Measurements from ENCODE around the gene YTHDF1.

The YTHDF1 gene

GRCh38 chr20:63218701-63219446 is 2.9 kb upstream of the YTHDF1 start:
- TF ChIP-seq CTCF (conservative IDR thresholded peaks at IDR 0.05; ENCODE audit: low read depth, low read length) = peak; percentile 15
- DNase-seq (ENCODE audit: low read depth) = no peak
- no peak overlapping the region for H3K4me3 ChIP-seq (ENCODE audit: low read length)

- DNase-seq (ENCODE audit: low read depth) = no peak
- TF ChIP-seq CTCF (conservative IDR thresholded peaks at IDR 0.05; ENCODE audit: low read depth, low read length) = no peak
- H3K4me3 ChIP-seq (ENCODE audit: low read length) = no peak overlapping the region
These were observed 1.8 kb upstream of the YTHDF1 start for GRCh38 chr20:63217706-63218105.

- no peak for DNase-seq (ENCODE audit: low read depth)
- peak overlapping the region; percentile 56 for H3K4me3 ChIP-seq (ENCODE audit: low read length)
- no peak for TF ChIP-seq CTCF (conservative IDR thresholded peaks at IDR 0.05; ENCODE audit: low read depth, low read length)
These were observed 1.0 kb upstream of the YTHDF1 start for GRCh38 chr20:63216849-63217471.

- no peak for DNase-seq (ENCODE audit: low read depth)
- peak overlapping the region; percentile 68 for H3K4me3 ChIP-seq (ENCODE audit: low read length)
- TF ChIP-seq CTCF (conservative IDR thresholded peaks at IDR 0.05; ENCODE audit: low read depth, low read length) = peak; percentile 82
These were observed 560 bp downstream of the YTHDF1 start for GRCh38 chr20:63215101-63216040.

- DNase-seq (ENCODE audit: low read depth) = no peak
- H3K4me3 ChIP-seq (ENCODE audit: low read length) = peak overlapping the region; percentile 68
- no peak for TF ChIP-seq CTCF (conservative IDR thresholded peaks at IDR 0.05; ENCODE audit: low read depth, low read length)
These were observed 1.4 kb downstream of the YTHDF1 start for GRCh38 chr20:63214514-63214913.

- TF ChIP-seq CTCF (conservative IDR thresholded peaks at IDR 0.05; ENCODE audit: low read depth, low read length) = no peak
- no peak for DNase-seq (ENCODE audit: low read depth)
- H3K4me3 ChIP-seq (ENCODE audit: low read length) = no peak overlapping the region
These were observed 3.1 kb downstream of the YTHDF1 start for GRCh38 chr20:63212792-63213191.
